ENCODE results near the gene AKAP13.
"Not testable (repeated sequence)": the region's sequence is repeated elsewhere in the genome, so short reads cannot be mapped to it uniquely, and the experiment has no call there.

Gene AKAP13

DNA sequence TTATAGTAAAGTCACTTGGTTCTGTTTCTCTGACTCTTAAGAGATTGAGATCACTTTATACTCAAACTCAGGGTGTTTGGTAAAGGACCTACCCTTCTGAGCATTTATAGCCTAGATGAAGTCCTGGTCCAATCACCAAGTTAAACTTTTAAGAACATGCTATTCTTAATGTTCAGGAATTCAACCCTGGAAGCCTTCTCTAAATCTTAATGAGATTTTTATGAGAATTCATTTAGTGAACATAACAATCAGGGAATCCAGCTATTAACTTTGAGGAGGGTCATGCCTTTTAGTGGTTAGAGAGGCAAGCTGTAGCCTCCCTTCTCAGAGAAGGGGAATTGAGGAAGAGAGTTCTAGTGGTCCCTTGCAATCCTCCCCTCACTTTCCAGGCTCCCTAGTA is 104.5 kb downstream of the AKAP13 start:
- DNase-seq, result not testable (repeated sequence)

DNA sequence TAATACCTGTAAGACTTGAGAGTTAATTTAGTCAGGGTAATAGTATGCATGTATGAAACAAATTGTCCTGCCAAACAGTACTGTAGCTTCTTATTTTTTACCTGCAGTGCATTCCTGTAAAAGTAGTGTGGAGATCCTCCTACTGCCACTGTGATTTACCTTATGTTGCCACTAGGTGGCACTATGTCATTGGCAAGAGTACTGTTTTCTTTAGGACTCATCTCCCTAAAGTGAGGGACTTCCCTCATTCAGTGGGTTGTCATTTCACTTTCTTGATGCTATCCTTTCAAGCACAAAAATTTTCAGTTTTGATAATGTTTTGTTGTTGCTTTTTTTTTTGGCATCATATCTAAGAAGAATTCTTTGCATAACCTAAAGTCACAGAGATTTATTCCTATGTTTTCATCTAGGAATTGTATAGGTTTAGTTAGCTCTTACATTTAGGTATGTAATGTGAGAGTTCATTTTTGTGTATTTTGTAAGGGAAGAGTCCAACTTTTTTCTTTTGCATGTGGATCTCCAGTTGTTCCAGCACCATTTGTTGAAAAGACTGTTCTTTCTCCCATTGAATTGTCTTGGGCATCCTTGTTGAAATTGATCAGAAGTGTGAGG is 105.7 kb downstream of the AKAP13 start:
- DNase-seq, result peak; percentile 51

DNA sequence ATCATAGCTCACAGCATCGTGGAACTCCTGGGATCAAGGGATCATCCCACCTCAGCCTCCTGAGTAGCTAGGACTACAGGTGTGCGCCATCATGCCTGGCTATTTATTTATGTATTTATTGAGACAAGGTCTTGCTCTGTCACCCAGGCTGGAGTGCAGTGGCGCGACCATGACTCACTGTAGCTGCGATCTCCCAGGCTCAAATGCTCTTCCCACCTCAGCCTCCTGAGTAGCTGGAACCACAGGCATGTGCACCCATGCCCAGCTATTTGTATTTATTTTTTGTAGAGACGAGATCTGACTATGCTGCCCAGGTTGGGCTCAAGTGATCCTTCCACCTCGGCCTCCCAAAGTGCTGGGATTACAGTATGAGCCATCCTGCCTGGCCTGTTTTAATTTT is 107.4 kb downstream of the AKAP13 start:
- DNase-seq, result not testable (repeated sequence)

DNA sequence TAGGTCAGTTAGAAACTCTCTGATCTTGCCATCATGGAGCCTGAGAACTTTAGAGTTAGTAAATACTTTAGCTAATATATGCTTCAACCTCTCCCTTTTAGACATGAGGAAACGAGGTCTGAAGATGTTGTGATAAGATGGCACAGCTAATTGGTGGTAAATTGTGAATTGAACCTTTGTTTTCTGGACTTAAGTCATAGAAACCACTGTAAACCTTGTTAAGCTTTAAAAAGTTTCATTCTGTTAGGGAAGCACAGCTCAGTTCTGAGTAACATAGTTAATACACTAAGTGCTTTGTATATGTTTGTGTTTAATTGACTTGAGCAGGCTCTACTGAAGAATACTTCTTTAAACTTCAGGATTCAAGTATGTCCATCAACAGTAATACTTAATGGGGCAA is 108.6 kb downstream of the AKAP13 start:
- DNase-seq, result no peak

DNA sequence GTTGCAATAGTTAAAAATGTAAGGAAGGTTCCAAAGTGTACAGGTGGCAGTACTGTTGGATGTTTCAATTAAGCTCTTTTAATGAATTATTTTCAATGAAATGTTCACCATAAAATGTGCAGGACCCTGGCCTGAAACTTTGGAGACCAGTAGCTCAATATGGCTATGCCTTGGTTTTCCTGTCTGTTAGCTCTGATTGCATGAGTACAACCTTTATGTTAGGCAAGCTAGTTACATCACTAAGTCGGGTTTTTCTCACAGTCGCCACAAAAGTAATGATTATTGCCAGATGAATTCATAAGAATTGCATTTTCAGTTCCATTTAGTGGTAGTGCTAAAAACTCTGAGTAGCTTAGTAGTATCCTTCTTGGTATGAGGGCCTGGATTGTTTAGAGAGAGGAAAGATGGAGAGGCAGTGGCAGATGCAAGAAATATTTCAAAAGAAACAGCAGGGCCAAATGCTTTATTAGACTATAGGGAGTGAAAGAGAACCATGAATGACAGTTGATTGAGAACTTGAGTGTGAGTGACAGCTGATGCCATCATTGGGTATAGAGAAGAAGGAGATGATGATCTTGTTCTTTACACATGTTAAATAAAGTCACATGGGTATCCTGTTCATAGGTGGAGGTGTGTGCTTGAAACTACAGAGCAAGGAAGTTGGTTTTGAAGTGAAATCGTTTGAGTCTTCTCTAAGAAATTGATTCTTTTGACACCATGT is 109.5 kb downstream of the AKAP13 start:
- no peak for DNase-seq

DNA sequence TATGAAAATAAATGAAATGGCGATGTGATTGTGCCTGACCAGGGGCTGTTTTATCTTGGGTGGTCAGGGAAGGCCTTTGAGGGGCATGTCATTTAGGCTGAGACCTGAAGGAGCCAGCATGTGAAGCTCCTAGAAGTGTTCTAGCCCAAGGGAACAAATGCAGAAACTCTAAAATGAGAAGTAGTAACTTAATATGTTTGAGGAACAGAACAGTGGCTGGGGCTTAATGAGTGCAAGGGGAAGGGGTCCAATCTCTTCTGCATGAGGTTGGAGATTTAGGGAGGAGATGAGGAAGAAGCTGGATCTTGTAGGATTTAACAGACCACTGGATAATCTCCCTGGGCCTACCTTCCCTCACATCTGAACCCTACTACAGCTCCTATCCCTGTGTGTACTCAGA is 110.5 kb downstream of the AKAP13 start:
- DNase-seq, result no peak

DNA sequence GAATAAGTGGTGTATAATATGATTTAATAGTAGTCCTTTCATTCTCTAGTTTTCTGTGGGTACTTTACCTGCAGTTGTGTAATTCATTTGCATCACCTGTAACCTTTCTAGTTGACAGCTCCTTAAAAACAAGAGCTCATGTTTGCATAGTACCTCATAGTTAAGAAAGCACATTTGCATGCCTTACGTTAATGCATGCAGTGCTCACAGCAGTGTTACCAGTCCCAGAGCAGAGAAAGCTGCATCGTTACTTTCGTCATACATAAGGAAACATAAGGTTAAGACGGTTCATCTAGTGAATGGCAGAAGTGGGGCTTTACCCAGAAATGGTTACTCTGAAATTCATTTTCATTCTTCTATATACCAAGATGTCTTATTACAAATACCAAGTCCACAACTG is 111.3 kb downstream of the AKAP13 start:
- no peak for DNase-seq

DNA sequence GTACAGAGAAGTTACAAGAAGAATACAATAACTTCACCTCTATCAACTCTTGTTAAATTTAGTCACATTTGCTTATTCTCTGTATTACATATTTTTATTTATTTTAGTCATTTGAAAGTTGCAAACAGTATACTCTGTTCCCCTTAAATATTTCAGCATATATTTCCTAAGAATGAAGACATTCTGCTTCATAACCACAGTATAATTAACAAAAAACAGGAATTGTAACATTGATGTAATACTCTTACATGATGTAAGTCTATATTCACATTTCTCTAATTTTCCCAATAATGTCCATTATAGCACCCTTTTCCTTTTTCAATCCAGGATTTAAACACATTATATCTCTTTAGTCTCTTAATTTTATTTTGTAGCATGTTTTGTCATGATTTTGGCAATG is 112.0 kb downstream of the AKAP13 start:
- DNase-seq, result no peak

DNA sequence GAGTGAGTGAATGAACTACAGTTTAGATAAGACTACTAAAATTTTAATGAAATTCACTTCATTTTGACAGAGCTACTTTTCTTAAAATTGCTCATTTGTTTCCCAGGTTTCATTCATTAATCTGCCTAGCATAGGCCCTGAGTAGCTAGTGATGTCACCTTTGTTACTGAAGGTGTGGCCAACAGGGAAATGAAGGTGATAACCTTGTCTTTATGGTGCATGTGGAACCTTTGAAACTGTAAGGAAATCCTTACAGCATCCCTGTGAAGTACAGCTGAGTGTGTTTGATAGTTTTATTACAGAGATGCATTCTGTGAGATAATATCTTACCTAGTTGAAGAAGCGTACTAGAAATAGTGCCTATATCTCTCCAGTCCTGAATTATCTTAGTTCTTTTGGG is 112.9 kb downstream of the AKAP13 start:
- no peak for DNase-seq

DNA sequence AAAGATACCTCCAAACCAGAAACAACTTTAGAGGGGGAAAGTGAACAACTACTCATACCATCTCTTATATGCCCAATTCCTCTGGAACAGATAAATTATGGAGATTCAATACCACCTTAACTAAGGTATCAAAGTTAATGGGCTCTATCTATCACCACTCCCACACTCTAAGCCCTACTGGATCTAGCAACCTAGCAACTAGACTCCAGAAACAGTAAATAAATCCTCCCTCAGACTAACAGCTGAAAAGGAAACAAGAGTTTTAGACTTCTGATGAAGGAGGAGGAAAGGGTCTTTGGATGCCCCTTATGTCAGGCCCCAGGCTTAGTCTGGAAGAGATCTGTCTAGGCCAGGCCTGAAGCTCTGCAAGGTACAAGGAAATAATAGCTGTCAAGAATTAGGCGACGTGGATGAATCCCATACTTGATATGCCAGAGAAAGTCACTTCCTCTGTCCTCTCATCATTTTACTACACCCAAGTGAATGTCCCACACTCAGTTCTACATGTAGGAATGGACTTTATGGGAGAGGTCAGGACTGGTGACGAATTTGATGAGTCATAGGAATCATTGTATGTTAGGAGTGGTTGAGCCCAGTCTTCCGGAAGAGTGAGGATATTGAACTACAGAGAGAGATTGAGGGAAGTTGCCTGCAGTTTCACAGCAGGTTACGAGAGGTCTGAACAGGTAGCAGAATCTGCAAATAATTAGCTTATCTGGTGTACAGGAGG is 113.8 kb downstream of the AKAP13 start:
- DNase-seq, result no peak

DNA sequence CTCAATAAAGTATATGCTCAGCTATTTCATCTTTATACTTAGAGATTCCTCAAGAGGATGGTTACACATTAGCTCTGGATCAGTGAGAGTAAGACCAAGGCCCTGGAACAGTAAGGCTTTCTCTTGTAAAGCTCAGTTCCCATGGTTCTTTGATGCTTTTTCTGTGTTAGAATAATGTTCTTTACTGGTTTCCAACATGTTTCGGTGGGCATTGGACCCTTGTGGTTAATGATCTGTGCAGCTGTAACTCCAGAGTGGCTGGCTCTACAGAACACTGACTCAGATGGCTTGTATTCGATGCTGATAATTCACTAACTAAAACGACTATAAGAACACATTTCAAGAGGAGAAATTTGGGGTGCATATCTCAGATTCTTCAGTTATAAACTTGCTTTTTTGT is 114.7 kb downstream of the AKAP13 start:
- no peak for DNase-seq

DNA sequence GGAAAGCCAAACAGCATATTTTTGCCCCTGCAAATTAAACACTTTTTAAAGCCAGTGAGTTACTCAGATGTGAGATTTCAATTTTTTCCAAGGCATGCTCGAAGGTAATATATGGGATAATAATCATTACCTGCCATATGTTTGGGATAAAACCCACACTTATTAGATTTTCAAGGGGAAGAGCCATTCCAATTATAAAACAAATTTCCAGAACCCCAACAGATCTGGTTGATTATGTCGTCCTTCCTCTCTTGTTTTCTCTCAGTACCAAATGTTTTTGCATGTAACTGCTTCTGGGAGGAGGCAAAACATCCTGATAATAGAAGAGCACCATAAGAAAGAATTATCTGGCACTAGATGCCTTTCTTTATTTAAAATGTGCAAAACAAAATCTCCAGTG is 115.1 kb downstream of the AKAP13 start:
- DNase-seq, result no peak

DNA sequence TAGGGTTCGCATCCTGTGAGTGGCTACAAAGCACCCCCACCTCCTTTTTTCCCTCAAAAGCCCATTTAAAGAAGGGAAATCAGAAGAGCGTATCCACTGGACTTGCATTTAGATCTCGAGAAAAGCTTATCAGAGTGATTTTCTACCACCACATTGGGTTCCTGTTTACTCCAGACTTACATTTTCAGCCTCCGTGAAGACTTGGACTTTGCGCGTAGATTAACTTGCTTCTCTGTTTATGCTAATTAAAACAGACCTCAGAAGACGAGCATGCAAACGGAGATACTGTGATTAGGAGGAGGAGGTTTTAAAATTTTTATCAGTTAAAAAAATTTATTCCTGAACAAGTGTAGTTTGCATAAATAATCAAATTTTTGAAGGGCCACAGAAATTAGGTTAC is 115.7 kb downstream of the AKAP13 start:
- no peak for DNase-seq

DNA sequence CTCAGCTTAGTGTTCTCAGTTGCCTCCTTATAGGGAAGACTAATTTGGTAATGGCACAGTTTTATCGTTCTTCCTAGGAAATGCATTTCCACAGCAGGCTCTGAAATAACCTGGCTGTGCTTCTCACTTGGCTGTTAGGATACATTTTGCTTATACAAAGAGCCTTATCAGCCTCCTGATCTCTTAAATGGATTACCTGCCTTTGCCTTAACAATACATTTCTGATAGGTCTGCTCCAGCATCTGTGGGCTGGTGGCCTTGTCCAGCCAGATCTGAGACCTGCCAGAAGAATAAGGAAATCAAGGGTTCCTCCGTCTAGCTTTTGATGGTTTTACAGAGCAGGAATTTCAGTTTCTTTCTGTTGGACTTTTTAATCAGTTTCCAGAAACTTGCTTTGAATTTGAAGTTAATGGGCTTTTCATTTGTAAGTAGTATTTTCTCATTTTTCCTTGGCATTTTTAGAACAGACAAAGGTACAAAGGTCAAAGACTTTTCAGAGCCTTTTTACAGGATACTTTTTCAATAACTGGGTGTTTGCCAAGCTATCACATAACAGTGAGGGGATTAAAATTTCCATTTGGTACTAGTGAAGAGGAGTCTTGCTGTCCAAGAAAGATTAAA is 116.3 kb downstream of the AKAP13 start:
- no peak for DNase-seq

DNA sequence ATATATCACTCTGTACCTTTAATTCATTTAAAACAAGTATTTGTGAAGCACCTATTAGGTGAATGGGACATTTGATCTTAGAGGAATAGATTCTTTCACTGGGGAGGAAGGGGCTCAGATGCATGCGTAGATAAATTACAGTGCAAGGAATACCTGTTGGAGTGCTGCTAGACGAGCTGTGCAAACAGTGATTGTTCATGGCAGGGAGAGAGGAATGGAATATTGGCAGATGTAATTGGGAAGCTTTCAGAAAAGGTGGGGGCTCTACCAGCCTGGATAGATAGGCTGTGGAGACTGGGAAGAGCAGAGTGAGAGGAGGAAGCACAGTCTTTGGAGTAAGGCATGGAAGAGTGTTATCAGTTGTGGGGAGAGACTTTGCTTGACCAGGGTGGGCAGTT is 116.8 kb downstream of the AKAP13 start:
- no peak for DNase-seq

DNA sequence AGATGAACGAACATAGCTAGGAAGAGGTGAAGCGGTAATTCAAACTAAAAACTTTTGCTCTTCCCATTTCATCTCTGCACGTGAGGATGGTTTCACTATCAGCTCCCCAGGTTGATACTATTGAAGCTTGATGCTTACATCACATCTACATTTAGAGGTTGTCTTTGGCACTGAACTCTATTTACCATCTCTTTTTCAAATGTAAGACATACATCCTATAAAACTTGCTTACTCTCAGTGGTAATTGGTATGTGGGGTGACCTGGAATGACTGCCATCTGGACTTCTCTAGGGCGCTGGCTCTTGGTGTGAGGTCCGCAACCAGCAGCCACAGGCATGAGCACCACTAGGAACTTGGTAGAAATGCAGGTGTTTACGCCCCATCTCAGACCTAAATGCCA is 118.1 kb downstream of the AKAP13 start:
- DNase-seq, result no peak

DNA sequence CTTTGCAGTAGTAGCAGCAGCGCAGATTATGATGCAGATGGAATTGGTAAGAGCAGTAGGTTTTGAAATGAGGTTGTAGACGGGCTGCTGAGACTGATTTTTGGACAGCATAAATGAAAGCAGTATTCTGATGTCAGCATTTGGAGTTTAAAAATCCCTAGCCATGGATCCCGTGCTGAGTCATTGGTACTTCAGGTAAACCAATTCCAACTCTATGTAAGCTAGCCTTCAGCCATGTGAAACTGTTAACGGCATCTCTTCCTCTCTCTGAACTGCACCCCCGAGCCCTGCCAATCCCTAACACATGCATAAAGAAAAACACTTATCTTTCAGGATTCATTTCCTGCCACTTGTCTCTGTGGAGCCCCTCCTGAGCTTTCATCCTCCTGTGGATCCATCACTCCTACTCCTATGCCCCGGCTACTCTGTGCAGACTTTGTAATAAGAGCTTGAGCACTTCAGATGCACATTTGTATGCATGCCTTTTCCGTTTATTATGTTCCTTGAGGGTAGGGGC is 119.0 kb downstream of the AKAP13 start:
- DNase-seq, result no peak

DNA sequence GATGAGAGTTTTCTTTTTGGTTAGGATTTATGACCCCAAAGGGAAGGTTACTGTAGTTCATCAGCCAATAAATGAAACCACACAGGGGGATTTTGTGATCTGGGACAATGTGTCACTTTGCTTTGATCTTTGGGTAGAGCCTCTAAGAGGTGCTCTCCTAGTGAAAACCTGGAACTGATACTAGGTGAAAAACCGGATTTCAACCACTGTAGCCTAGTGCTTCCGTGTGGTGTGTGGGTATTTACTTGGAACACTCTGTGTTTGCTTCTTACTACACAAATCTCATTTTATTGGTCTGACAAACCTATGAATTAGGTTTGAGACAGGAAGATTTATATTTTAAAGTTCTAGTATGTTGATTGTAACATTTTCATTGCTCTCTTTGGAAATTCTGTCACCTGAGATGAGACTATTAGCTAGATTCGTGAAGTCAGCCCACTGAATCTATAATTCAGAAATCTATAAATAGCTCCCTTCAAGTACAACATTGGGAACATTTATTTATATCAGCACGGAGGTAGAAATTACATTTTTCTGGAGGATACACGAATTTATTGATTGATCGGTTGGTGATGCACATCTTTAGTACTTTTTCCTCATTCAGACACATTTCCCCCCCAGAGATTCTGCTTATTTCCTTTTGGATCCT is 119.8 kb downstream of the AKAP13 start:
- no peak for DNase-seq

DNA sequence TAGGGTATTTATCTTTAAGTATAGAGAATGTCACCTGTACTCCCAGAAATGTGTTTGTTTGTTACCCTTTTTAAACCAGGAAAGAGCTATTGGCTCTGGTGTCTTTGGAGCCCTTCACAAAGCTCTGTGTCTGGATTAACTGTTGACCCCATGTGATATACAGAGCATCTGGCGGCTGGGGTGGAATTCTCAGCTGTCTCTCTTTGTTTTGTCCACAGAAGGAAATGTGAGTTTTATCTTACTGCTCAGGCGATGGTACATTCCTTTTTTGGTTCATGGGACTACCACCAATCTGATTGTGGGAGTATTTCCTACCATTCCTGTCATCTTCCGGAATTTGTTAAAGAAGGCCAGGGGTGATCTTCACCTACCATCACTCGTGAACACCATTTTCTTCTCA is 120.3 kb downstream of the AKAP13 start:
- DNase-seq, result no peak

DNA sequence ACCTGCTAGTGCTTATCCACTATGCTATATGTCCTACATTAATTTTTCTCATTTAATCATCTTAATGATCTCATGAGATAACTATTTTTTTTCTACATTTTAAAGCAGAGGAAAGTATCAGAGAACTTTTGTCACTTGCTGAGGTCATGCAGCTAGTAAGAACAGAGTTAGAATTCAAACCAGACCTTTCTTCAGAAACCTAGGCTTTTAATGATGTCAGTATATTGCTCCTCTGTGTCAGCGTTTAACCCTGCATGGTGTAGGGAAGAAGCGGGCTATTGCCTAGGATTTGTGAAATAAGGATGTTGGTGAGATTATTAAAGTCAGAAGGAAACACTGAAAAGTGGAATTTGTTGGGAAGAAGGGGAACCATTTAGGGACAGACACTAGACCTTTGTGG is 121.2 kb downstream of the AKAP13 start:
- no peak for DNase-seq

DNA sequence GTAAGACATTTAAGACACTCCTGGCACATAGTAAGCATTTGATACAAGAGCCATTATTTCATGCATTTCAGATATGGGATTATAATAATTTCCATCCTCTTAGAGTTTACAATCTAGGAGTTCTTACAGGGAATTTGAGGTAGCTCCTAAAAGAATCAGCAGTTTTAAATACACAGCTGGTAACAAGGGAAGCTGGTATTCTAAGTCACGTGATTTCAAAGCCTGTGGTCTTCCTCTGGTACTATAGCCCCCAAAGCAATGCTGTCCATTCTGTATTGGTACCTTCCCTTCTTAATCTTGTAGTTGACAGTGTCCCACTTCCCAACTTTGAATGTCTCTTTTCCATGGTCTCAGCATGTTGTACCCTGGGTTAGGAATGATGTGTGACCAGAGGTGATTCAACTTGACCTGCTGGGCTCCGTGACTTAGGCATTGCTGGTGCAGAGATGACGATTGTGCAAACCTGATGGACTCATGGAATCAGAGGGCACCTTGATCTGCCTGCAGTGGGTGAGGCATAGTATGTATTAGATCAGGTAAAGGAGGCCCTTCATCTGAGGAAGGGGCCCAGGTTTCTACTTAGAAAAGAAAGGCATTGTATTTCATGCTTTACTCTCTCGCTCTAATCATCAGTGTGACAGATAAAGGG is 122.9 kb downstream of the AKAP13 start:
- no peak for DNase-seq
